Measurements from ENCODE around the gene HTR2A.

The HTR2A gene

GRCh38 chr13:46896341-46897137 is at the start of gene HTR2A:
Gene HTR2A, minus strand, starts transcription at chr13:46897053. Its CDS starts 1,147 bp downstream, at chr13:46895906.
- no peak for DNase-seq

- DNase-seq: no peak
These were observed 39.7 kb upstream of the HTR2A start for GRCh38 chr13:46936525-46936924.

GRCh38 chr13:46934749-46935148 is 37.9 kb upstream of the HTR2A start:
- DNase-seq: no peak

- DNase-seq: no peak
These were observed 30.2 kb upstream of the HTR2A start for GRCh38 chr13:46926916-46927590.

- no peak for DNase-seq
These were observed 28.6 kb upstream of the HTR2A start for GRCh38 chr13:46925486-46925885.

GRCh38 chr13:46914341-46914740 is 17.5 kb upstream of the HTR2A start:
- DNase-seq: no peak

- DNase-seq: no peak
These were observed 16.9 kb upstream of the HTR2A start for GRCh38 chr13:46913757-46914156.

GRCh38 chr13:46909042-46909441 is 12.2 kb upstream of the HTR2A start:
- no peak for DNase-seq

- no peak for DNase-seq
These were observed 11.6 kb upstream of the HTR2A start for GRCh38 chr13:46908501-46908900.

GRCh38 chr13:46906405-46906804 is 9.6 kb upstream of the HTR2A start:
- DNase-seq: no peak

- no peak for DNase-seq
These were observed 8.4 kb upstream of the HTR2A start for GRCh38 chr13:46905249-46905648.

GRCh38 chr13:46903748-46904147 is 6.9 kb upstream of the HTR2A start:
- DNase-seq: no peak

- no peak for DNase-seq
These were observed 4.9 kb upstream of the HTR2A start for GRCh38 chr13:46901721-46902120.

- no peak for DNase-seq
These were observed 2.9 kb upstream of the HTR2A start for GRCh38 chr13:46899801-46900200.

GRCh38 chr13:46895381-46895780 is 1.5 kb downstream of the HTR2A start:
- no peak for DNase-seq

GRCh38 chr13:46894568-46894967 is 2.3 kb downstream of the HTR2A start:
- DNase-seq: no peak

- DNase-seq: peak; percentile 24 to 57 (median 28)
These were observed 2.9 kb downstream of the HTR2A start for GRCh38 chr13:46893798-46894560.

GRCh38 chr13:46893221-46893740 is 3.6 kb downstream of the HTR2A start:
- no peak for DNase-seq

- DNase-seq: no peak
These were observed 11.8 kb downstream of the HTR2A start for GRCh38 chr13:46885018-46885417.

GRCh38 chr13:46884531-46884930 is 12.3 kb downstream of the HTR2A start:
- no peak for DNase-seq

- DNase-seq: no peak
These were observed 15.2 kb downstream of the HTR2A start for GRCh38 chr13:46881621-46882020.

- DNase-seq: no peak
These were observed 22.8 kb downstream of the HTR2A start for GRCh38 chr13:46874006-46874405.

GRCh38 chr13:46871557-46871956 is 25.3 kb downstream of the HTR2A start:
- DNase-seq: no peak
